A549 (cell line): ENCODE measurements around the gene MAP2.

Source experiments
- CTCF ChIP-seq: fragments of >200 bp; sonication (Bioruptor Twin); formaldehyde crosslinking; IDR thresholded peaks from 3 replicates; pipeline ENCODE4 v1.5.1; 2016
- ELK1 ChIP-seq: fragments of 150-350 bp; IDR thresholded peaks from 2 replicates; pipeline ENCODE4 v1.6.1; 2014; ENCODE audit warnings: low read depth, mild to moderate bottlenecking, low read length

- TF ChIP-seq CTCF: no peak
- no peak for TF ChIP-seq ELK1
Measured at GRCh38 chr2:209523041-209523740, 99.3 kb downstream of the MAP2 start.
